Pancreas (tissue), 10 donors: Measurements from ENCODE around the gene SNRNP25. TPM values are rescaled to one million over a fixed set of nuclear protein-coding genes. Genes with fewer than 3 reads are reported as not detected.
"Not testable (repeated sequence)": the region's sequence is repeated elsewhere in the genome, so short reads cannot be mapped to it uniquely, and the experiment has no call there.

ENCODE experiments used
- ATAC-seq, 4 donors: fragments of 200-7000 bp; cut with Tn5 transposase; one replicate each; pipeline versions ENCODE4 v1.8.0 to v1.9.1; 2020; ENCODE audit warnings: mild to moderate bottlenecking in 4 of 4, moderate library complexity in 4 of 4
- DNase-seq, 6 donors: peaks; one replicate each; pipeline ENCODE4 v3.0.0-alpha.2; 2020
- FAIRE-seq: peaks from 2 replicates; lab custom pipeline; 2012; peaks lifted over from hg19 to GRCh38; lab: Jason Lieb, UNC
- H3K27ac ChIP-seq, 4 donors: fragments of 200-600 bp; sonication (generic); 1 replicate in 3 of 4; 2 replicates in 1 of 4; pipeline versions ENCODE4 v1.5.0 to v1.8.0; 2020
- H3K27me3 ChIP-seq, 4 donors: fragments of 200-600 bp; one replicate each; pipeline ENCODE4 v1.8.0; 2021
- H3K36me3 ChIP-seq, 3 donors: fragments of 200-600 bp; sonication (generic) in 1 of 3; one replicate each; pipeline versions ENCODE4 v1.5.0 to v1.8.0; 2020 to 2021
- H3K4me1 ChIP-seq, 3 donors: fragments of 200-600 bp; one replicate each; pipeline ENCODE4 v1.8.0; 2021
- H3K4me3 ChIP-seq, 4 donors: fragments of 200-600 bp; sonication (generic) in 2 of 4; one replicate each; pipeline versions ENCODE4 v1.5.0 to v1.8.0; 2020 to 2021
- H3K9me3 ChIP-seq, 4 donors: fragments of 200-600 bp; one replicate each; pipeline ENCODE4 v1.8.0; 2021
- WGBS, 2 donors: extraction: QIAGEN DNeasy Blood & Tissue Kit; methylation state at CpG; one replicate each; pipeline ENCODE4 v1.1.7; 2013; 5-methylcytosine and 5-hydroxymethylcytosine counted together
- intact Hi-C, 3 donors: fragments of 100-400 bp; cut with DNase I; formaldehyde crosslinking; loops; one replicate each; pipeline versions ENCODE4 v1.11.1 to v1.14.2; 2022
- polyA plus RNA-seq, 2 donors: library from polyadenylated mRNA; stranded (reverse); fragments of 200-250 nt; gene quantifications; one replicate each; pipeline ENCODE4 v1.2.3, GENCODE V29; 2013
- total RNA-seq, 6 donors: library from RNA; stranded (reverse); fragmentation: NEBNext Ultra II Directional in 4 of 6; extraction: Animal tissue kit (Norgen Biotek cat#: 25700) in 4 of 6; gene quantifications; one replicate each; pipeline versions ENCODE4 v1.2.1 to v1.2.4, GENCODE V29; 2021 to 2023
- TF ChIP-seq, protein P1 (sequence below), 4 donors: fragments of 200-600 bp; sonication (generic) in 3 of 4; IDR thresholded peaks; one replicate each; pipeline versions ENCODE4 v1.5.0 to v1.8.0; 2021; ENCODE audit warnings: antibody characterized with exemption in 4 of 4
- donor health status: healthy with polysubstance abuse.
- donor health status: DM: no; HTN: no; CAD: no; lungs with moderate emphysema.
- donor health status: DM: no; HTN: no; CAD: no.
- donor health status: control.
- donor health status: control.
- donor health status: Bipolar disorder and iron deficiency.
- donor health status: DM: yes; HTN: yes; CAD: no.
- donor health status: DM: no; HTN: no; CAD: no.
- donor health status: DM: no; HTN: no; CAD: no.
- donor health status: DM: yes; HTN: yes; CAD: no.

SNRNP25 gene
- 1 to 10 TPM; 6.8 to 9.2 (median 7.8) TPM for total RNA-seq
- 10 to 100 TPM; 17.1 to 17.3 TPM for polyA plus RNA-seq

DNA sequence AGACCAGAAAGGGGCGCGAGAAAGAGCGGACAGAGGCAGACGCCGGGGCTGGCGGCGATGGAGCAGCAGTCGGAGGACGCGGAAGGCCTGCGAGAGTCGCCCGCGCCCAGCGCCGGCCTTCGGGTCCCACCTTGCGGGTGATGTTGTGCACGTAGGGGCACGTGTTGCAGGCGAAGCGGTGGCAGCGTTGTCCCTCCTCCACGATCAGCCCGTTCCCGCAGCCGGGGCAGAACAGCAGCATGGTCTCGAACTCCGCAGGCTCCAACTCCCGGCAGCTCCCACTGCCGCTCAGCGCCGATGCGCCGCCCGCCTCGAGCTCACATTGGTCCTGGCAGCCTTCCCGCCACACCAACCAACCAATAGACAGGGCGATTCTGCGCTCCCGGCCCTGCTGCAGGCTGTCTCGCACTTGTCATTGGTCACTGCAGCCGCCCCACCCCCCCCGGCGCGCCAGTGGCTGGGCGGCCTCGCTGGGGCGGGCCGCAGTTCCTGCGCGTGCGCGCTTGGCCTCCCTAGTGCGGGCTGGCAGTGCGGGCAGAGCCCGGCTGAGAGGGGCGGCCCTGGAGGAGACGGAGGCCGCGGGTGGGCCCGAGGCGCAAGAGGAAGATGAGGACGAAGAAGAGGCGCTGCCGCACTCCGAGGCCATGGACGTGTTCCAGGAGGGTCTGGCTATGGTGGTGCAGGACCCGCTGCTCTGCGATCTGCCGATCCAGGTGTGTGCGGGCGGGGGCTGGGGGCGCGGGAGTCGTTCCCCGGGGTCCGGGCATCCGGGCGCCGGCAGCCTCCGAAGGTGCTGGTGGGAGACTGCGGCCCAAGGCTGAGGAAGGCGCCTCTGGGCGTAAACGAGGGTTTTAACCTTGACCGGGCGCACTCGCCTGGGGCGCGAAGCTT is at the start of gene SNRNP25, which contains the start of gene POLR3K:
Gene SNRNP25 (plus strand): TSS at position 483 of the 891 bp plus-strand sequence. CDS start 189 bp downstream, at position 672.
Gene POLR3K (minus strand): TSS at position 263 of the 891 bp plus-strand sequence. CDS start 22 bp downstream, at position 241.
- Histone ChIP-seq H3K27ac (peak within 1 kb of the TSS; percentile 18 to 48 (median 36)), H3K9me3 (no peaks in the 10 kb centered on the region), H3K36me3 (peaks cover 0 to 9% (median 0%) of the 10 kb centered on the region in 3 donors), H3K4me3 (peak within 1 kb of the TSS; percentile 42 to 93 (median 72)), H3K4me1 (peaks cover 0 to 5% (median 0%) of the 10 kb centered on the region in 3 donors), H3K27me3 (no peaks in the 10 kb centered on the region)
- TF ChIP-seq, protein P1, sequence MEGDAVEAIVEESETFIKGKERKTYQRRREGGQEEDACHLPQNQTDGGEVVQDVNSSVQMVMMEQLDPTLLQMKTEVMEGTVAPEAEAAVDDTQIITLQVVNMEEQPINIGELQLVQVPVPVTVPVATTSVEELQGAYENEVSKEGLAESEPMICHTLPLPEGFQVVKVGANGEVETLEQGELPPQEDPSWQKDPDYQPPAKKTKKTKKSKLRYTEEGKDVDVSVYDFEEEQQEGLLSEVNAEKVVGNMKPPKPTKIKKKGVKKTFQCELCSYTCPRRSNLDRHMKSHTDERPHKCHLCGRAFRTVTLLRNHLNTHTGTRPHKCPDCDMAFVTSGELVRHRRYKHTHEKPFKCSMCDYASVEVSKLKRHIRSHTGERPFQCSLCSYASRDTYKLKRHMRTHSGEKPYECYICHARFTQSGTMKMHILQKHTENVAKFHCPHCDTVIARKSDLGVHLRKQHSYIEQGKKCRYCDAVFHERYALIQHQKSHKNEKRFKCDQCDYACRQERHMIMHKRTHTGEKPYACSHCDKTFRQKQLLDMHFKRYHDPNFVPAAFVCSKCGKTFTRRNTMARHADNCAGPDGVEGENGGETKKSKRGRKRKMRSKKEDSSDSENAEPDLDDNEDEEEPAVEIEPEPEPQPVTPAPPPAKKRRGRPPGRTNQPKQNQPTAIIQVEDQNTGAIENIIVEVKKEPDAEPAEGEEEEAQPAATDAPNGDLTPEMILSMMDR (IDR thresholded peaks at IDR 0.05), result no peak
- intact Hi-C loops, result no loop called here
- WGBS, 2 donors, result 0 to 1% methylated on average over 81 to 91 of the region's 91 CpGs
- DNase-seq, result peak; percentile 98 to 100 (median 99)
- peak; percentile 96 to 99 (median 96) for ATAC-seq
- no peak for FAIRE-seq

DNA sequence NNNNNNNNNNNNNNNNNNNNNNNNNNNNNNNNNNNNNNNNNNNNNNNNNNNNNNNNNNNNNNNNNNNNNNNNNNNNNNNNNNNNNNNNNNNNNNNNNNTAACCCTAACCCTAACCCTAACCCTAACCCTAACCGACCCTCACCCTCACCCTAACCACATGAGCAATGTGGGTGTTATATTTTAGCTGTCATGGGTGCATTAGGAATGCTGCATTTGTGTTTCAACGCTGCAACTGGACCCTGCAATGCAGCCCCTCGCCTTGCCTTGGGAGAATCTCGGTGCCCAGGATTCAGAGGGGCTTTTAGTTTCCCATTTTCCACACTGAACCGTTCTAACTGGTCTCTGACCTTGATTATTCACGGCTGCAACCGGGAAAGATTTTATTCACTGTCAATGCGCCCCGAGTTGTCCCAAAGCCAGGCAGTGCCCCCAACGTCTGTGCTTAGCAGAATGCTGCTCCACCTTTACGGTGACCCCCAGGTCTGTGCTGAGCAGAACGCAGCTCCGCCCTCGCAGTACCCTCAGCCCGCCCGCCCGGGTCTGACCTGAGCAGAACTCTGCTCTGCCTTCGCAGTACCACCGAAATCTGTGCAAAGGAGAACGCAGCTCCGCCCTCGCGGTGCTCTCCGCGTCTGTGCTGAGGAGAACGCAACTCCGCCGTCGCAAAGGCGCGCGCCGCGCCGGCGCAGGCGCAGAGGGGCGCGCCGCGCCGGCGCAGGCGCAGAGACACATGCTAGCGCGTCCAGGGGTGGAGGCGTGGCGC is 43.5 kb upstream of the SNRNP25 start:
- no peak for FAIRE-seq
- peak; percentile 89 to 92 (median 91) for ATAC-seq
- 60 to 67% methylated on average over 39 to 48 of the region's 48 CpGs for WGBS, 2 donors
- Histone ChIP-seq H3K9me3 (no peaks in the 10 kb centered on the region), H3K4me1 (no peaks in the 10 kb centered on the region), H3K4me3 (no peak overlapping the region), H3K27ac (no peak overlapping the region), H3K27me3 (no peaks in the 10 kb centered on the region), H3K36me3 (no peaks in the 10 kb centered on the region)
- intact Hi-C loops, result no loop called here
- DNase-seq, result peak in 2 of 6 donors; percentile 39 to 74
- TF ChIP-seq, protein P1 (IDR thresholded peaks at IDR 0.05), result no peak

DNA sequence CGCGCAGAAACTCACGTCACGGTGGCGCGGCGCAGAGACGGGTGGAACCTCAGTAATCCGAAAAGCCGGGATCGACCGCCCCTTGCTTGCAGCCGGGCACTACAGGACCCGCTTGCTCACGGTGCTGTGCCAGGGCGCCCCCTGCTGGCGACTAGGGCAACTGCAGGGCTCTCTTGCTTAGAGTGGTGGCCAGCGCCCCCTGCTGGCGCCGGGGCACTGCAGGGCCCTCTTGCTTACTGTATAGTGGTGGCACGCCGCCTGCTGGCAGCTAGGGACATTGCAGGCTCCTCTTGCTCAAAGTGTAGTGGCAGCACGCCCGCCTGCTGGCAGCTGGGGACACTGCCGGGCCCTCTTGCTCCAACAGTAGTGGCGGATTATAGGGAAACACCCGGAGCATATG is 42.9 kb upstream of the SNRNP25 start:
- H3K36me3 ChIP-seq, intact Hi-C loops, H3K9me3 ChIP-seq, H3K4me3 ChIP-seq, H3K27me3 ChIP-seq, H3K4me1 ChIP-seq, FAIRE-seq, H3K27ac ChIP-seq: not testable (repeated sequence)
- peak in 1 of 4 donors; percentile 27 for ATAC-seq
- 13 to 19% methylated on average over 7 to 8 of the region's 27 CpGs for whole genome bisulfite sequencing, 2 donors
- DNase-seq, result peak; percentile 86 to 96 (median 96)
- TF ChIP-seq, protein P1 (IDR thresholded peaks at IDR 0.05), result peak; percentile 30 to 41 (median 35)

DNA sequence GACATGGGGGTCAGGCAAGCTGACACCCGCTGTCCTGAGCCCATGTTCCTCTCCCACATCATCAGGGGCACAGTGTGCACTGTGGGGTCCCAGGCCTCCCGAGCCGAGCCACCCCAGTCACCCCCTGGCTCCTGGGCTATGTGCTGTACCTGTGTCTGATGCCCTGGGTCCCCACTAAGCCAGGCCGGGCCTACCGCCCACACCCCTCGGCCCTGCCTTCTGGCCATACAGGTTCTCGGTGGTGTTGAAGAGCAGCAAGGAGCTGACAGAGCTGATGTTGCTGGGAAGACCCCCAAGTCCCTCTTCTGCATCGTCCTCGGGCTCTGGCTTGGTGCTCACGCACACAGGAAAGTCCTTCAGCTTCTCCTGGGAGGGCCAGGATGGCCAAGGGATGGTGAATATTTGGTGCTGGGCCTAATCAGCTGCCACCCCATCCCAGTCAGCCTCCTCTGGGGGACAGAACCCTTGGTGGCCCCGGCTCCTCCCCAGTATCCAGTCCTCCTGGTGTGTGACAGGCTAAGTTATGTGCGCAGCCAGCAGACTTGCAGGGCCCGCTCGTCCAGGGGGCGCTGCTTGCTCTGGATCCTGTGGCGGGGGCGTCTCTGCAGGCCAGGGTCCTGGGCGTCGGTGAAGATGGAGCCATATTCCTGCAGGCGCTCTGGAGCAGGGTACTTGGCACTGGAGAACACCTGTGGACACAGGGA is 36.4 kb upstream of the SNRNP25 start:
- H3K36me3 ChIP-seq, H3K27ac ChIP-seq, H3K4me3 ChIP-seq, H3K4me1 ChIP-seq, intact Hi-C loops, ATAC-seq, DNase-seq, H3K27me3 ChIP-seq, FAIRE-seq, H3K9me3 ChIP-seq: not testable (repeated sequence)
- WGBS, 2 donors, result 82 to 91% methylated on average over 11 to 19 of the region's 20 CpGs

DNA sequence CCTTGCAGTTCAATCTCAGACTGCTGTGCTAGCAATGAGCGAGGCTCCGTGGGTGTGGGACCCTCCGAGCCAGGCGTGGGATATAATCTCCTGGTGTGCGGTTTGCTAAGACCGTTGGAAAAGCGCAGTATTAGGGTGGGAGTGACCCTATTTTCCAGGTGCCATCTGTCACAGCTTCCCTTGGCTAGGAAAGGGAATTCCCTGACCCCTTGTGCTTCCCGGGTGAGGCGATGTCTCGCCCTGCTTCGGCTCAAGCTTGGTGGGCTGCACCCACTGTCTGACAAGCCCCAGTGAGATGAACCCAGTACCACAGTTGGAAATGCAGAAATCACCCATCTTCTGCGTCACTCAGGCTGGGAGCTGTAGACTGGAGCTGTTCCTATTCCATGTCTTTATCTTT is 32.7 kb upstream of the SNRNP25 start:
- H3K27me3 ChIP-seq, H3K9me3 ChIP-seq, H3K27ac ChIP-seq, intact Hi-C loops, ATAC-seq, H3K36me3 ChIP-seq, DNase-seq, H3K4me1 ChIP-seq, H3K4me3 ChIP-seq, FAIRE-seq: not testable (repeated sequence)
- WGBS, 2 donors, result 79 to 86% methylated on average over 12 of the region's 12 CpGs

DNA sequence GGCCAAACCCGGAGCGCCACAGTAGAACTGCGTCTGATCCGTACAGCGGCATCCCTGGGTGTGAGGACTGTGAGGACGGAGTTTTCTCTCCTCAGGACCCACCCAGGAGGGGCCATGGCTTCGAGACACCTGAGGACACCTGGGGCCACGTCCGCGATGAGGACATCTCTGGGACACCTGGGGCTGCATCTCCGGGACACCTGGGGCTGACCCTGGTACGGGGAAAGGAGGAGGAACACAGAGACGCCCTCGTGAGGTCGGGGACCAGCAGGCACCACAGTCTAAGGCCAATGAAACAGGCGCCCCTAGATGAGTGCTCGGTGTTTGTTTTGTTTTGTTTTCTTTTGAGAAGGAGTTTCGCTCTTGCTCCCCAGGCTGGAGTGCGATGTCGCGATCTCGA is 29.5 kb upstream of the SNRNP25 start:
- WGBS, 2 donors, result 80 to 87% methylated on average over 13 to 17 of the region's 22 CpGs
- peak in 1 of 4 donors; percentile 5 for ATAC-seq
- FAIRE-seq, result not testable (repeated sequence)

DNA sequence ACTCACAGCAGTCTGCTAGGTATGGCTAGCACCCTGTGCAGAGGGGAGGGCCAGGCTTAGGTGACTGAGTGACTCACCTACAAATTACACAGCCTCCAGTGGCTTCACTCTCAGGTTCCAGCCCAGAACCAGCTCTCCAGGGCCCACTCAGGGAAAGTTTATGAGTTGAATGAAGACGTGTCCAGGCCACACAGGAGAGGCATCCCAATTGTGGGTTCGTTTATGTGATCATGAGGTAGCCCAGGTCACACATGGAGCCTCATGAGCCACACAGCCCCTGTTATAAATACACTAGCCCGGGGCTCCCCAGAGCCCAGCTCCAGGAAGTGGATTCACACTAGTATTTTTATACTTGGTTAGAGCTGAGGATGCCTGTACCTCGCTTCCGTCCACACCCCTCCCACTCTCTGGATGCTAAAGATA is 27.7 kb upstream of the SNRNP25 start:
- H3K9me3 ChIP-seq, H3K27ac ChIP-seq, FAIRE-seq, H3K4me3 ChIP-seq, H3K27me3 ChIP-seq, intact Hi-C loops, H3K36me3 ChIP-seq, DNase-seq, H3K4me1 ChIP-seq: not testable (repeated sequence)
- ATAC-seq, result peak in 1 of 4 donors; percentile 24
- WGBS, 2 donors, result 33 to 50% methylated on average over 2 of the region's 5 CpGs

More for the DNA sequence above, 29.5 kb upstream of the SNRNP25 start:
- DNase-seq, H3K4me3 ChIP-seq, H3K27me3 ChIP-seq, H3K36me3 ChIP-seq, H3K9me3 ChIP-seq, H3K27ac ChIP-seq, H3K4me1 ChIP-seq, intact Hi-C loops: not testable (repeated sequence)

DNA sequence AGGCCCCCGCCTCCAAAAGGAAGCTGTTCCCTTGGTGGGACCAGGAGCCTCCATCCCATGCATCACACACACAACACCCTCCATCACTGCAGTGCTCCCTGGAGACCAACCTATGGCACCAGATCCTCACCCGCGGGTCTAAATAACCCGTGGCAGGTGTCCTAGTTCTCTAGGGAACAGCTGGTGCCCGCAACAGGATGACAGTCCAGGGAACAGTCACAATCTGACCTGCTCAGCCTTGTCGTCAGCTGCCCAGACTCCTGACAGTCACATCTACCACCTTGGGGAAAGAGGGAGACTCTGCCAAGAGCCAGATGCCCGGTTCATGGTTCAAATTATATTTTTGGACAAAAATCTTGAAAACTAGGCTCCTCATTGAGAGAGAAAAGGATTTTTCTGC is 23.0 kb upstream of the SNRNP25 start:
- 41% methylated on average over 4 to 5 of the region's 7 CpGs for WGBS, 2 donors
- H3K27ac ChIP-seq, FAIRE-seq, DNase-seq, ATAC-seq, H3K4me3 ChIP-seq, H3K9me3 ChIP-seq, intact Hi-C loops, H3K4me1 ChIP-seq, H3K27me3 ChIP-seq, H3K36me3 ChIP-seq: not testable (repeated sequence)
